Activated T-cell treated with anti-CD3 and anti-CD28 coated beads, Interleukin-2, amount 50 U/mL, for 72 hours (primary cell): Measurements from ENCODE around the gene ADORA1. TPM values are rescaled to one million over a fixed set of nuclear protein-coding genes. Genes with fewer than 3 reads are reported as not detected.

ENCODE experiments used
- ATAC-seq, 2 donors: fragments of 150-1000 bp; cut with Tn5 transposase; replicated peaks in 1 of 2; 2 replicates each; pipeline ENCODE4 v1.10.0; 2021; ENCODE audit warnings: moderate library complexity in 2 of 2, mild to moderate bottlenecking in 1 of 2
- DNase-seq, 2 donors: peaks; one replicate each; pipeline ENCODE4 v3.0.0; 2021 to 2022; ENCODE audit warnings: mixed read lengths in 1 of 2
- H3K27ac Mint-ChIP-seq: one replicate; pipeline ENCODE4 v1.8.0; 2022; ENCODE audit warnings: mild to moderate bottlenecking, moderate library complexity, mixed read lengths
- H3K27me3 Mint-ChIP-seq: one replicate; pipeline ENCODE4 v1.8.0; 2022; ENCODE audit warnings: low read depth, mixed read lengths
- H3K36me3 Mint-ChIP-seq, 2 donors: one replicate each; pipeline ENCODE4 v1.8.0; 2022; ENCODE audit warnings: mixed read lengths in 2 of 2, mild to moderate bottlenecking in 1 of 2; ENCODE audit not compliant: insufficient read depth in 2 of 2
- H3K4me1 Mint-ChIP-seq: one replicate; pipeline ENCODE4 v1.8.0; 2022; ENCODE audit warnings: low read depth, mixed read lengths
- H3K4me3 Mint-ChIP-seq, 2 donors: one replicate each; pipeline ENCODE4 v1.8.0; 2022; ENCODE audit warnings: mild to moderate bottlenecking in 2 of 2, mixed read lengths in 2 of 2, moderate library complexity in 2 of 2
- H3K9me3 Mint-ChIP-seq, 2 donors: one replicate each; pipeline ENCODE4 v1.8.0; 2022; ENCODE audit warnings: mixed read lengths in 2 of 2
- total RNA-seq, 2 donors: library from RNA; stranded (reverse); gene quantifications; one replicate each; pipeline ENCODE4 v1.2.3, GENCODE V29; 2022

The ADORA1 gene
- total RNA-seq, 2 donors from 2014 or later: not detected

- Mint-ChIP-seq H3K4me3 (no peak overlapping the region), H3K27me3 (peaks cover 20% of the 10 kb centered on the region), H3K36me3 (no peaks in the 10 kb centered on the region), H3K4me1 (peaks cover 6% of the 10 kb centered on the region), H3K27ac (no peak overlapping the region), H3K9me3 (no peaks in the 10 kb centered on the region)
- no peak for DNase-seq
- ATAC-seq: no peak
Observed at GRCh38 chr1:203214871-203215270, 87.3 kb downstream of the ADORA1 start.

- Mint-ChIP-seq H3K9me3 (no peaks in the 10 kb centered on the region), H3K27me3 (peaks cover 20% of the 10 kb centered on the region), H3K4me1 (peaks cover 6% of the 10 kb centered on the region), H3K36me3 (no peaks in the 10 kb centered on the region), H3K4me3 (no peak overlapping the region), H3K27ac (no peak overlapping the region)
- ATAC-seq (no peak), DNase-seq (no peak)
Observed at GRCh38 chr1:203215573-203215972, 88.0 kb downstream of the ADORA1 start.

- Mint-ChIP-seq H3K36me3 (no peaks in the 10 kb centered on the region), H3K27ac (no peak overlapping the region), H3K9me3 (no peaks in the 10 kb centered on the region), H3K27me3 (peaks cover 20% of the 10 kb centered on the region), H3K4me1 (peaks cover 6% of the 10 kb centered on the region), H3K4me3 (no peak overlapping the region)
- DNase-seq (peak; percentile 48 to 68), ATAC-seq (peak; percentile 41 to 60)
Observed at GRCh38 chr1:203216274-203217138, 89.0 kb downstream of the ADORA1 start.

Other genes with a start within 250 kb of the ADORA1 start
- gene RABIF, start 238.6 kb upstream of the ADORA1 start, total RNA-seq: 10 to 100 TPM in 1 of 2 donors, 1 to 10 TPM in 1; 8.4 to 10.8 TPM
- gene KLHL12, start 200.5 kb upstream of the ADORA1 start, total RNA-seq: 10 to 100 TPM; 43.8 to 52.5 TPM
- gene ADIPOR1, start 169.4 kb upstream of the ADORA1 start, total RNA-seq: 10 to 100 TPM; 72.0 to 75.3 TPM
- gene CYB5R1, start 160.5 kb upstream of the ADORA1 start, total RNA-seq: 10 to 100 TPM; 24.9 to 30.1 TPM
- 10 to 100 TPM; 63.8 to 80.7 TPM for gene TMEM183A, start 120.4 kb upstream of the ADORA1 start, total RNA-seq
- gene PPFIA4, start 101.2 kb upstream of the ADORA1 start, total RNA-seq: 10 to 100 TPM in 1 of 2 donors, 1 to 10 TPM in 1; 5.4 to 18.8 TPM
- not detected for gene MYOG, start 41.7 kb upstream of the ADORA1 start, total RNA-seq
- gene MYBPH, start 48.1 kb downstream of the ADORA1 start, total RNA-seq: not detected
- not detected for gene CHI3L1, start 59.0 kb downstream of the ADORA1 start, total RNA-seq
- 1 to 10 TPM; 1.4 to 4.7 TPM for gene CHIT1, start 101.9 kb downstream of the ADORA1 start, total RNA-seq
- gene BTG2, start 177.8 kb downstream of the ADORA1 start, total RNA-seq: 100 to 1,000 TPM; 138 to 153 TPM
- 1 to 10 TPM in 1 of 2 donors, under 1 TPM in 1; 1.00 to 2.2 TPM for gene FMOD, start 223.4 kb downstream of the ADORA1 start, total RNA-seq